ENCODE results near the gene RAPGEF2.
"Not testable (repeated sequence)": the region's sequence is repeated elsewhere in the genome, so short reads cannot be mapped to it uniquely, and the experiment has no call there.

Gene RAPGEF2

DNA sequence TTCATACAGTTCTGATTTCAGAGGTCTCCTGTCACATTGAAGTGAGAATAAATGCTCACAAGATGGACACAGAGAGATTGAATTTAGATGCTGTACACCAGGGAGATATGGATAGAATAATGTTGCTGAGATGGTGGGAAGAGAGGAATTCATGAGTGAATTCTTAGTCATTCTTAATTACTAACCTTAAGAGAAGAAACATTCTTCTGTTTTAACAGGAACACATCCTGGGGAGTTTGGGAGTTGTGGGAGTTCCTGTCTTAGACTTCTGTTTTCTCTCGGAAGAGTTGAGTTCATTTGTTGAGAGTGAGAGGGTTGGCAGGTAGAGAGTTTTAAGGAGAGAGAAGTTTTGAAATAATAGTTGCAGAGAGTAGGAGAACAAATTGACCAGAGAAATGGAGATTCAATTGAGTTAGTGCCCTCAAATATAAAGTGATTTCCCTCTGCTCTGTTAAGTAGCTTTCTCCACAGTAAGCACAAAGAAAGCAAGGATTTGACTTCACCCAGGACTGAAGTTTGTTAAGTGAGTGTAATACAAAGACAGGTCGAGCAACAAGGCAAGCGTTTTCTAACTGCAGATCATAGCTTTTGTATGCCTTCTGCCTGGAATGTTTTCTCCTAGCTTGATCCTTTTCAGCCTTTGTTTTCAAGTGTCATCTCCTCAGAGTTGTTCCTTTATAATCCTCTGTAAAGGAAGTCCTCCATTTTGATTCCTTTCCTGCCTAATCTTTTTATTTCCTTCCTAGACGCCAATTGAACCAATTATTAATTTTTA, 205.9 kb downstream of the RAPGEF2 start:
- no peak for DNase-seq (ENCODE audit: low read depth, low spot score)

DNA sequence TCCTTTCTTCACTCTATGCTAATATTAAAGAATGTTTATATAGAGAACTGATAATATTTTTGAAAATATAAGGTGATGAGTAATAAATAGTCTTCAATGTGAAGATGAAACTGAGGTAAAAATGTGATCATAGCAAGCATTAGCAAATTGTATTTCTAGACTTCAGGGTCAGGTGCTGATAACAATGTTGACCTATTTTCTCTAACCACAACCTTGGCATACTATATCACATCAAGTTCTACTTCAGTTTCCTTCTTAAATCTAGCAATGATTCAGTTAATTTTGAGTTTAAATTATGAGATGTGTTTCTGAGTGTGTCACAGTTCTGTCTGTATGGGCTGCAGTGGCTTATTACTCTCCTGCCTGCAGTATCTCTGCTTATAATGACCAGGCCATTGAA, 209.4 kb downstream of the RAPGEF2 start:
- no peak for DNase-seq (ENCODE audit: low read depth, low spot score)

DNA sequence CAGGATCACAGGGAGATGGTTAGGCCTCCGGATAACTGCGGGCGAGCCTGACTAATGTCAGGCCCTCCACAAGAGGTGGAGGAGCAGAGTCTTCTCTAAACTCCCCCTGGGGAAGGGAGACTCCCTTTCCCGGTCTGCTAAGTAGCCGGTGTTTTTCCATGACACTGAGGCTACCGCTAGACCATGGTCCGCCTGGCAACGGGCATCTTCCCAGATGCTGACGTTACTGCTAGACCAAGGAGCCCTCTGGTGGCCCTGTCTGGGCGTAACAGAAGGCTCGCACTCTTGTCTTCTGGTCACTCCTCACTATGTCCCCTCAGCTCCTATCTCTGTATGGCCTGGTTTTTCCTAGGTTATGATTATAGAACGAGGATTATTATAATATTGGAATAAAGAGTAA, 213.0 kb downstream of the RAPGEF2 start:
- not testable (repeated sequence) for DNase-seq (ENCODE audit: low read depth, low spot score)

DNA sequence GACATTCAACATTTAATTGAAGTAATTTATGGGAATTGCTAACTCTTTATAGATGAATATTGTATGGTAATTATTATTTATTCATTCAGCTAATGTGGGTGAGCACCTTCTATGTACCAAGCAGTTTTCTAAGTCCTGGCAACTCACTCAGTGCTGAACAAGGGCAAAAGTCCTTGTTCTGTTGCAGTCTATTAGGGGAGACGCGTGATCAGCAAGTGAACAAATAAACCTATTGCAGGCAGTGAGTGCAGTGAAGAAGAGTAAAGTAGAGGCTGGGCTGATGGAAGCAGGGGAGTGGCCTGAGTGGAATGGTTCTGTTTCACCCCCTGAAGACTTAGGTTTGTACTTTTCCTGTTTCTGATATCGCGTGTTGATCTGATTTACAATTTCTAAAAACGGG, 214.3 kb downstream of the RAPGEF2 start:
- no peak for DNase-seq (ENCODE audit: low read depth, low spot score)

DNA sequence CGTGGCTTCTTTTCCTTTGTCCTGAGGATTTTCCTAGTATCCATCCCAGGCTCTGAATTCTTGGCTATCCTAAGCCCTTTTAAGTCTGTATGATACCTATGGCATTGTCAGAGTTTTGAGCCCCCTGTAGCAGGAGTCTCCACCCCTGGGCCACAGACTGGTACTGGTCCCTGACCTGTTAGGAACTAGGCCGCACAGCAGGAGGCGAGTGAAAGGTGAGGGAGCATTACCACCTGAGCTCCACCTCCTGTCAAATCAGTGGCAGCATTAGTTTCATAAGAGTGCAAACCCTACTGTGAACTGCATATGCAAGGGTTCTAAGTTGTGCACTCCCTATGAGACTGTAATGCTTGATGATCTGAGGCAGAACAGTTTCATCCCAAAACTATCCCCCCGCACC, 216.1 kb downstream of the RAPGEF2 start:
- DNase-seq (ENCODE audit: low read depth, low spot score): no peak

DNA sequence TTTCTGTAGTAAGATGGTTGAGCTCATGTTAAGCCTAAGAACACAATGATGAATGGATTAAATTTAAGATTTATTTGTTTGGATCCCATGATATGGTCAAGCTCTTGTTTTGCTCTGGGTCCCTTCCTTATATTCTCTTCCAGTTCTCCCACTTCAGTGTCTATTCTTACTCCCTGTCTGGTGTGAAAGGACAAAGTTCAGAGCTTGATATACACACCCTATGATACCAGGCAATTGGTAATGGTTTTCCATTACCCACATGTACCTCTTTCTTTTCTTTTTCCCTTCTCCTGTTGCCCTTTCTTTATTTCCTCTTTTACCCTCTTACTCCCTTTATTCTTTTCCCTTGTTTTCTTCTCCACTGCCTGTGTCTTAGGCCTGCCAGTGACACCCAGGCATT, 223.6 kb downstream of the RAPGEF2 start:
- DNase-seq (ENCODE audit: low read depth, low spot score): no peak

DNA sequence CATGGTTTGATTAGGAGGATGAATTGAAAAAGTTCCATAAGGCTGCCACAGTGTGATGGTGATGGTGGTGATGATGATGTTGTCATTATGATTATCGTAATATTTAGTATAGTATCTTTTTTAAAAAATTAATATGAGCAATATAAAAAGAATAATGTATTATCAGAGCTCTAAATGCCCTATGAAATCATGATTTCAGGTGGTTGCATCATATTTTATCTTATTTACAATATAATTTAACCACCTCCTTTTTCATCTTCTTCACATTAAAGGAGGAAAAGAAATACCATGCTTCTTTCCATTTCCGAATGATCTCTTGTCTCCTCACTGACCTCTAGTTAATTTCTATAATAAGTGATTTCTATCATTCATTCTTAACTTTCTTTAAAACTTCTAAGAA, 225.9 kb downstream of the RAPGEF2 start:
- no peak for DNase-seq (ENCODE audit: low read depth, low spot score)

DNA sequence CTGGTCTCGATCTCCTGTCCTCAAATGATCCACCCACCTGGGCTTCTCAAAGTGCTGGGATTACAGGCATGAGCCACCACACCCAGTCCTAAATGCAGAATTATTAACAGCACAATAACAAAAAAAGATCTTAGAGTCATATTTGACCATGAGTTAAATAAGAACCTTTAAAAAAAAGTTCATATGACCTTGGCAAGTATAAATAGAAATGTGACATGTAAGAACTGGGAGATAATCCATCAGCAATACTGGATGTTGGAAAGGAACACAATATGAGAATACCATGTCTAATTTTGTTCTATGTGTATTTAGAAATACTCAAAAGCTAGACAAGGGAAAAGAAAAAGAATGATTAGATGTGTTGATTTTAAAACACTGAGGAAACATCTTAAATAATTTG, 231.6 kb downstream of the RAPGEF2 start:
- DNase-seq (ENCODE audit: low read depth, low spot score): no peak

DNA sequence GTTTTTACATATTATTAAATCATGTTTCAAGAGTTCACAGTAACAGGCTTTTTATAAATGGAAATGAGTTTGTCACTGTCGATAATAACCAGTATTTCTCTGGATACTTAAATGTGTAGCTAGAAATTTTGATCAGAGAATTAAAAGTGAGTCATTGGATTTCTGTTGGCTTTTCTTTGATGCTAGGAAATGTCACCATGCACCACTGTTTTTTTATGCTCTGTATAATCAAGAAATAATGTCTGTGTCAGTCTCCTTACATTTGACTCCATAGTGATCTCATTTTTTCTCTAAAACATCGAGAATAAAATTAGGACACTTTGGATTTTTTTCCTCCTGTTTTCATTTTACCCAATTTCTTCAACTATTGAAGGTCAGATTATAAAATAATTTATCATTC, 234.2 kb downstream of the RAPGEF2 start:
- no peak for DNase-seq (ENCODE audit: low read depth, low spot score)

DNA sequence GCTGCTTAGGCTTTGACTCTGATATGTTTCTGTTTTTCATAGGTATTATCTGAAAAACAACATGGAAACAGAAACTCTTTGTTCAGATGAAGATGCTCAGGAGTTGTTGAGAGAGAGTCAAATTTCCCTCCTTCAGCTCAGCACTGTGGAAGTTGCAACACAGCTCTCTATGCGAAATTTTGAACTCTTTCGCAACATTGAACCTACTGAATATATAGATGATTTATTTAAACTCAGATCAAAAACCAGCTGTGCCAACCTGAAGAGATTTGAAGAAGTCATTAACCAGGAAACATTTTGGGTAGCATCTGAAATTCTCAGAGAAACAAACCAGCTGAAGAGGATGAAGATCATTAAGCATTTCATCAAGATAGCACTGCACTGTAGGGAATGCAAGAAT, 238.6 kb downstream of the RAPGEF2 start:
- DNase-seq (ENCODE audit: low read depth, low spot score): no peak

DNA sequence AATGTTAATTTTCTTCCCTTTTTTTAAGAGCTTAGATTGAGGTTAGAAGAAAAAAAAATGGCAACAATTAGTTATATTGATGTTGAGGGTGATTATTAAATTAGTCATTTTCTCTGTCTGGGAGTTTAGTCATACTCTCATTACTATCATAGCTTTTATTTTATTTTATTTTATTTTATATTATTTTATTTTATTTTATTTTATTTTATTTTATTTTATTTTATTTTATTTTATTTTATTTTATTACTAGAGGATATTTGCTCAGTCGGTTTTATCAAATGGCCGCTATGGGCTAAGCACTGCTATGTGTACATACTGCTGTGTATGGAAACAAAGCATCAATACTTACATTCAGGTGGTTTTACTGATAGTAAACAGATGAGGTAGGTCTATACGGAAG, 239.5 kb downstream of the RAPGEF2 start:
- DNase-seq (ENCODE audit: low read depth, low spot score): no peak

DNA sequence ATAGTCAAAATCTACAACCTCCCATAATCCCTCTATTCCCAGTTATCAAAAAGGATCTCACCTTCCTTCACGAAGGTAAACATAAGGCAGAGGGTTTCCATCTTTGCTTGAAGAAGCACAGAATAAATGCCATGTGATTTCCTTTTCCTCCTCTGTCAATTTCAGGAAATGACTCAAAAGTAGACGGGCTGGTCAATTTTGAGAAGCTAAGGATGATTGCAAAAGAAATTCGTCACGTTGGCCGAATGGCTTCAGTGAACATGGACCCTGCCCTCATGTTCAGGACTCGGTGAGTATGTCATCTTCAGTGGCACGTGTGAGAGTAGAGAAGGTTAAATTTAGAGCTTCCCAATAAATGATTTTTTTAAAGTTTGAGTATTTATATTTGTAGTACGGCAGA, 240.2 kb downstream of the RAPGEF2 start:
- no peak for DNase-seq (ENCODE audit: low read depth, low spot score)

DNA sequence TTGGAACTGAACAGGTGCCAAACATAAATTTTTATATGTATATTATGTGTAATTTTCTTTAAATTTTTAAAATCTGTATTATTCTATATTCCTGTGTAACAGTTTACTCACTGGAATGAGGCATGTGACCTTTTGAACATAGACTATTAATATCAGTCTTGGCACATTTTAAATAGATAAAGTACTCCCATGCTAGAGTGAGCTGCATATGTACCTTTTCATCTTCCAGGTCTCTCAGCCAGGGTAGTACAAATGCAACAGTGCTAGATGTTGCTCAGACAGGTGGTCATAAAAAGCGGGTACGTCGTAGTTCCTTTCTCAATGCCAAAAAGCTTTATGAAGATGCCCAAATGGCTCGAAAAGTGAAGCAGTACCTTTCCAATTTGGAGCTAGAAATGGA, 242.0 kb downstream of the RAPGEF2 start:
- no peak for DNase-seq (ENCODE audit: low read depth, low spot score)

DNA sequence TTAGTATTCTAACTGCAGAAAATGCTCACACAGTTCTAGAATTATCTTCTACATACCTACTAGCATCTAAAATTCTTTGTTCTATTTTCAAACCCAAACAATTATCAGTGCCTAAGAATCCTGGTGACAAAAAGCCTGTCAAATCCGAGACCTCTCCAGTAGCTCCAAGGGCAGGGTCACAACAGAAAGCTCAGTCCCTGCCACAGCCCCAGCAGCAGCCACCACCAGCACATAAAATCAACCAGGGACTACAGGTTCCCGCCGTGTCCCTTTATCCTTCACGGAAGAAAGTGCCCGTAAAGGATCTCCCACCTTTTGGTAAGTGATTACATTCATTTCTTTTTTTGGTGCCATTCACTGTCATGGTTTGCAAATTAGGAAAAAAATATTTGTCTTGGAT, 243.8 kb downstream of the RAPGEF2 start:
- DNase-seq (ENCODE audit: low read depth, low spot score): no peak

DNA sequence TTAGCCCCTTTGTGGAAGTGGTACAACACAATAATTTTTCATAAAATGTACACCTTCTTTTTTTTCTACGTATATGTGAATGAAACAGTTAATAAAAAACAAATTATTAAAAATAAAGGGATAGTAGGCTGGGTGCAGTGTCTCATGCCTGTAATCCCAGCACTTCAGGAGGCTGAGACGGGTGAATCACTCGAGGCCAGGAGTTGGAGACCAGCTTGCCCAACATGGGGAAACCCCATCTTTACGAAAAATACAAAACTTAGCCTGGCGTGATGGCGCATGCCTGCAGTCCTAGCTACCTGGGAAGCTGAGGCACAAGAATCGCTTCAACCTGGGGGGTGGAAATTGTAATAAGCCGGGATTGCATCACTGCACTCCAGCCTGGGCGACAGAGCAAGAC, 244.9 kb downstream of the RAPGEF2 start:
- DNase-seq (ENCODE audit: low read depth, low spot score): no peak

DNA sequence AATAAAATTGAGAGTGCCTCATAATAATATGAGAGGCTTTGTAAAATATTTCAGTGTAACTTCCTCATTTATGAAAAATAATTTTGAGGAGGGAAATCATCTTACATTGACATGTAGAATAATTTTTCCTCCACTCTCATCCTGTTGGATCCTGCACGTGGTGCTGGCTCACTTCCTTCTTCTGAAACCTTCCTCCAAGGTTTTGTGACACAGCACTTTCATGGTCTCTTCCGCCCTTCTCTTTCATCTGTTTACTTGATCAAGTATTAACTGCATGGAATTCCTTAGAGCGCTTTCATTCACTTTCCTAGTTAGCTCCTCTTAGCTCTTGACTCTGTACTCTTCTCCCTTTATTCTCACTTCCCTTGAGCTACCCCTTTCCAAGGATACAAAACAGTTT, 246.5 kb downstream of the RAPGEF2 start:
- DNase-seq (ENCODE audit: low read depth, low spot score): no peak

DNA sequence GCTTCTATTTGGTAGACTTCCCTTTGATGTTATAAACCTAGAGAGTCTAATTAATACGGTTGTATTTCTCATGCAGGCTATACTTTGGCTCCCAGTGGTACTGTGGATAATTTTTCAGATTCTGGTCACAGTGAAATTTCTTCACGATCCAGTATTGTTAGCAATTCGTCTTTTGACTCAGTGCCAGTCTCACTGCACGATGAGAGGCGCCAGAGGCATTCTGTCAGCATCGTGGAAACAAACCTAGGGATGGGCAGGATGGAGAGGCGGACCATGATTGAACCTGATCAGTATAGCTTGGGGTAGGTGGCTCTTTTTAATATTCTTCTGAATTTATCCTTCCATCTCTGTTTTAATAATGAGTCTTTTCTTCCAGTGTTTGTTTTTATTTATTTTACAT, 249.7 kb downstream of the RAPGEF2 start:
- no peak for DNase-seq (ENCODE audit: low read depth, low spot score)

DNA sequence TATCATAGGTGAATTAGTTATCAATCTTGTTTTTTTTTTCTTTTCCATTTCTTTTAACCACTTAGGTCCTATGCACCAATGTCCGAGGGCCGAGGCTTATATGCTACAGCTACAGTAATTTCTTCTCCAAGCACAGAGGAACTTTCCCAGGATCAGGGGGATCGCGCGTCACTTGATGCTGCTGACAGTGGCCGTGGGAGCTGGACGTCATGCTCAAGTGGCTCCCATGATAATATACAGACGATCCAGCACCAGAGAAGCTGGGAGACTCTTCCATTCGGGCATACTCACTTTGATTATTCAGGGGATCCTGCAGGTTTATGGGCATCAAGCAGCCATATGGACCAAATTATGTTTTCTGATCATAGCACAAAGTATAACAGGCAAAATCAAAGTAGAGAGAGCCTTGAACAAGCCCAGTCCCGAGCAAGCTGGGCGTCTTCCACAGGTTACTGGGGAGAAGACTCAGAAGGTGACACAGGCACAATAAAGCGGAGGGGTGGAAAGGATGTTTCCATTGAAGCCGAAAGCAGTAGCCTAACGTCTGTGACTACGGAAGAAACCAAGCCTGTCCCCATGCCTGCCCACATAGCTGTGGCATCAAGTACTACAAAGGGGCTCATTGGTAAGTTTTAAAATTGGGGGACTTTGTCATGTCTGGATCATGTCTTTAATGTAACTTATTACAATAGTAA, 250.7 kb downstream of the RAPGEF2 start:
- no peak for DNase-seq (ENCODE audit: low read depth, low spot score)

DNA sequence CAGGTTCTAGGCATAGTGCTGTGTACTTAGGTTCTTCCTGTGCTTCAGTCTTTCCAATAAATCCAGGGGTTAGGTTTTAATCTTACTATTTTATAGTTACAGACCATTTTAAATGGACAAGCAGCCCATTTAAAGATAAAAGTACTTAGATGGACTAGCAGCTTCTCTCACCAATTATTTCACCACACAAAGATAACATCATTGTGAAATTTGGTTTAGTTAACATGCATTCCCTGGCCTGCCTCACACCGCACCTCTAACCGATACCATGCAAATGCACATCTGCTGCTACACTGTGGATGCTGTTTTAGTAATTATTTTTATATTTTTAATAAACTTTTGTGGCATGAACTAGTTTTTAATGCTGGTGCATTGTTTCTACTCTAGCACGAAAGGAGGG, 252.6 kb downstream of the RAPGEF2 start:
- no peak for DNase-seq (ENCODE audit: low read depth, low spot score)

DNA sequence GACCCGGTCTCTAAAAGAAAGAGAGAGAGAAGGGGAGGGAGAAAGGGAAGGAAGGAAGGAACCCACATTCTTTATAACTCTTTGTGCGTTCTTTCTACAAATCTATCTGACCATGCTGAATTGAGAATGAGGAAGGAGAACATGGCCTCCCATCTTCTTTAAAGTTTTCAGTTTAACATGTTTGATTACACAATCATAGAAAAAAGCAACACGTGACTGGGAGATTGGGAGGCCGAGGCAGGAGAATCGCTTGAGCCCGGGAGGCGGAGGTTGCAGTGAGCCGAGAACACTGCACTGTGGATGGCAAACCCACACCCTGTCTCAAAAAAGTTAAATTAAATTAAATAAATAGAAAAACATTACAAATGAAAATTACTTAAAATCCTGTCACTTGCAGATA, 254.5 kb downstream of the RAPGEF2 start:
- no peak for DNase-seq (ENCODE audit: low read depth, low spot score)

DNA sequence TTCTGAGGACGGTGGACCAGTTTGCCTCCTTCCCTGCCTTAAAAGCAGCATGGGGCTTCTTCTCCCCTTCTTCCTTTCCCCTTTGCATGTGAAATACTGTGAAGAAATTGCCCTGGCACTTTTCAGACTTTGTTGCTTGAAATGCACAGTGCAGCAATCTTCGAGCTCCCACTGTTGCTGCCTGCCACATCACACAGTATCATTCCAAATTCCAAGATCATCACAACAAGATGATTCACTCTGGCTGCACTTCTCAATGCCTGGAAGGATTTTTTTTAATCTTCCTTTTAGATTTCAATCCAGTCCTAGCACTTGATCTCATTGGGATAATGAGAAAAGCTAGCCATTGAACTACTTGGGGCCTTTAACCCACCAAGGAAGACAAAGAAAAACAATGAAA, 255.3 kb downstream of the RAPGEF2 start:
- peak; percentile 29 for DNase-seq (ENCODE audit: low read depth, low spot score)

DNA sequence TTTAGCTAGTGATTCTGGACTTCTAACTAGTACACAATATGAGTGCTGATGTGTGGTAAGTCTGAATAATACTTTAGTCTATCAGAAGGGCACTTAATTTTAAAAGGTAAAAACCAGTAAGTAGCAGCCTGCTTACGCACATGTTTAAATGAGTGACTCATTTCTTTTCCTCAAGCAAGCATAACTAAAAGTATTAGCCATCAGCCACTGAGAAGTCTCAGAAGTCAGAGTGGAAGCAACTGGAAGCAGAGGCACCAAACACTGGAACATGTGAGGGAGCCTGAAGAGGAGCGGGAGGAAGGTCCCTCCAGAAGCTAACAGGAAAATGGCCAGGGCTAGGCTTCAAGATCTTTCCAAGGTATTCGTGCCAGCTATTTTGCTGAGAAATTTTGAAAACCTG, 257.7 kb downstream of the RAPGEF2 start:
- DNase-seq (ENCODE audit: low read depth, low spot score): peak; percentile 17

DNA sequence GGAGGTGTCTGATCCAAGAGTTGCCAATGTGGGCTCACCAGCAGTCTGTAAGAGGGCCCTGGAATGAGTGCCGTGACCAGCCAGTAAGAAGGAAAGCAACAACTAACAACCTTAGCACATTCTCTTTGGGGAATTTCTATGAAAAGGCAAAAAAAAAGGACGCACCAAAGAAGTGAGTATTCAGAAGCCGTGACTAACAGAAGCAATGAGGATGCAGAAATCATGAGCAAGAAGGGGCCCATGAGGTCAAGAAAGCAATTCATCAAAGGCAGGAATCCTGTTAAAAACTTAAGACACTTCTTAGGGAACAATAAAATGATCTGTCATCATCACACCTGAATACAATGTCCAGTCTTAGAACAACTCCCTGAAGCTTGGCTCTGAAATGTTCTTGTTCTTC, 260.5 kb downstream of the RAPGEF2 start:
- DNase-seq (ENCODE audit: low read depth, low spot score): no peak

Measured in smooth muscle cell of the brain vasculature (primary cell).